ENCODE results near the gene SOX6.

The SOX6 gene

GRCh38 chr11:16086229-16086819, 270.0 kb downstream of the SOX6 start:
- Histone ChIP-seq H3K79me2 (ENCODE audit: control insufficient read depth, low read length) (no peaks in the 10 kb centered on the region), H3F3A (ENCODE audit: control insufficient read depth, insufficient read depth) (no peaks in the 10 kb centered on the region), H4K20me1 (ENCODE audit: control insufficient read depth, insufficient read depth, low read depth, low read length) (no peaks in the 10 kb centered on the region), H3K9me2 (replicated peaks; ENCODE audit: control insufficient read depth, low read length) (no peaks in the 10 kb centered on the region), H3K27me3 (ENCODE audit: control insufficient read depth, low read length) (no peaks in the 10 kb centered on the region), H3K9me3 (ENCODE audit: control insufficient read depth, insufficient read depth, low read length) (no peaks in the 10 kb centered on the region), H3K4me1 (ENCODE audit: control insufficient read depth, low read length) (no peaks in the 10 kb centered on the region), H3K27ac (ENCODE audit: low read depth, low read length) (no peak overlapping the region), H3K4me3 (ENCODE audit: low read length) (no peak overlapping the region), H3K4me2 (ENCODE audit: low read length) (no peak overlapping the region), H3K36me3 (ENCODE audit: control insufficient read depth, low read length) (no peaks in the 10 kb centered on the region)
- TF ChIP-seq EZH2phosphoT487 (IDR thresholded peaks at IDR 0.05; ENCODE audit: borderline replicate concordance, low read length) (no peak), CTCF (IDR thresholded peaks at IDR 0.05; ENCODE audit: low read depth, low read length, poor library complexity, severe bottlenecking) (no peak)

- H3K4me1 ChIP-seq (ENCODE audit: control insufficient read depth, low read length) = no peaks in the 10 kb centered on the region
- no peaks in the 10 kb centered on the region for H3K9me3 ChIP-seq (ENCODE audit: control insufficient read depth, insufficient read depth, low read length)
- no peaks in the 10 kb centered on the region for H3K36me3 ChIP-seq (ENCODE audit: control insufficient read depth, low read length)
- no peaks in the 10 kb centered on the region for H3K27me3 ChIP-seq (ENCODE audit: control insufficient read depth, low read length)
- H3K79me2 ChIP-seq (ENCODE audit: control insufficient read depth, low read length) = no peaks in the 10 kb centered on the region
- H3K9me2 ChIP-seq (replicated peaks; ENCODE audit: control insufficient read depth, low read length) = no peaks in the 10 kb centered on the region
- H3K4me2 ChIP-seq (ENCODE audit: low read length) = no peak overlapping the region
- H3K27ac ChIP-seq (ENCODE audit: low read depth, low read length) = no peak overlapping the region
- H3F3A ChIP-seq (ENCODE audit: control insufficient read depth, insufficient read depth) = no peaks in the 10 kb centered on the region
- H4K20me1 ChIP-seq (ENCODE audit: control insufficient read depth, insufficient read depth, low read depth, low read length) = no peaks in the 10 kb centered on the region
- H3K4me3 ChIP-seq (ENCODE audit: low read length) = no peak overlapping the region
- TF ChIP-seq CTCF (IDR thresholded peaks at IDR 0.05; ENCODE audit: low read depth, low read length, poor library complexity, severe bottlenecking) (no peak), EZH2phosphoT487 (IDR thresholded peaks at IDR 0.05; ENCODE audit: borderline replicate concordance, low read length) (no peak)
Observed at GRCh38 chr11:16082095-16083055, 274.0 kb downstream of the SOX6 start.

DNA sequence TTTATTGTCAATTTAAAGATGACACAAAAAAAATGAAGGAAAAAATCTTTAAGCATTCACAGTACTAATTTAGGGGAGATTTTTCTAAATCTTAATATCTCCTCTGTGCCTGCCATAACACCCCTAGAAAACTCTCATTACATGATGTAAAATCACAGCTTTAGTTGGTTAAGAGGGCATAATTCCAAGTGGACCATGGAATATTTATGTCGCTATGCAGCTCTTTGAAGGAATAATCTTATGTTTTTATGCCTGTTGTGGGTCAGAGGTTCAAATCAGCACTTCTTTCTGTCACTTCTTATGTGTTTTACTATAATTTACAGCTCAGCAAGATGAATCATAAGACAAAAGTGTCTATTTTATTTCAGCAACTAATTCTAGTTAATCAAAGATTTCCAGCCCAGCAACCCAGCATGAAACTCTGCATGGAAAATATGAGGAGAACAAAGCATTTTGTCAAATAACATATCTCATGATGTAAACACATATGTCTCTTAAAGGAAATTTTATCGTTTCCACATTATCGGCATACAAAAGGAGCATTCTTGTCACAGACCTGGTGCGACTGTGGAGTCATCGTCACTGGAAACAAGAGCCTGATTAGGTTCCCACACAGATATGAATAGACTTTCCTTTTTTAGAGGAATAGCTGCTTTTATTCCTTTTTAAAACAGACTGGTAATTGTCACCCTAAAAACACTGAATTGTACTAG, 274.8 kb downstream of the SOX6 start:
- Histone ChIP-seq H3K4me2 (ENCODE audit: low read length) (no peak overlapping the region), H3K79me2 (ENCODE audit: control insufficient read depth, low read length) (no peaks in the 10 kb centered on the region), H3F3A (ENCODE audit: control insufficient read depth, insufficient read depth) (no peaks in the 10 kb centered on the region), H3K4me1 (ENCODE audit: control insufficient read depth, low read length) (no peaks in the 10 kb centered on the region), H3K9me2 (replicated peaks; ENCODE audit: control insufficient read depth, low read length) (no peaks in the 10 kb centered on the region), H4K20me1 (ENCODE audit: control insufficient read depth, insufficient read depth, low read depth, low read length) (no peaks in the 10 kb centered on the region), H3K9me3 (ENCODE audit: control insufficient read depth, insufficient read depth, low read length) (no peaks in the 10 kb centered on the region), H3K27me3 (ENCODE audit: control insufficient read depth, low read length) (no peaks in the 10 kb centered on the region), H3K4me3 (ENCODE audit: low read length) (no peak overlapping the region), H3K27ac (ENCODE audit: low read depth, low read length) (no peak overlapping the region), H3K36me3 (ENCODE audit: control insufficient read depth, low read length) (no peaks in the 10 kb centered on the region)
- no peak for TF ChIP-seq EZH2phosphoT487 (IDR thresholded peaks at IDR 0.05; ENCODE audit: borderline replicate concordance, low read length)
- TF ChIP-seq CTCF (IDR thresholded peaks at IDR 0.05; ENCODE audit: low read depth, low read length, poor library complexity, severe bottlenecking) = no peak
